HPDE6-E6E7 (cell line): Measurements from ENCODE around the gene ZSCAN5C.
"Not testable (repeated sequence)": the region's sequence is repeated elsewhere in the genome, so short reads cannot be mapped to it uniquely, and the experiment has no call there.

Experiments
- DNase-seq: peaks from one replicate; pipeline ENCODE4 v3.0.0; 2011; ENCODE audit warnings: missing footprints; ENCODE audit errors: extremely low spot score

The ZSCAN5C gene, protein sequence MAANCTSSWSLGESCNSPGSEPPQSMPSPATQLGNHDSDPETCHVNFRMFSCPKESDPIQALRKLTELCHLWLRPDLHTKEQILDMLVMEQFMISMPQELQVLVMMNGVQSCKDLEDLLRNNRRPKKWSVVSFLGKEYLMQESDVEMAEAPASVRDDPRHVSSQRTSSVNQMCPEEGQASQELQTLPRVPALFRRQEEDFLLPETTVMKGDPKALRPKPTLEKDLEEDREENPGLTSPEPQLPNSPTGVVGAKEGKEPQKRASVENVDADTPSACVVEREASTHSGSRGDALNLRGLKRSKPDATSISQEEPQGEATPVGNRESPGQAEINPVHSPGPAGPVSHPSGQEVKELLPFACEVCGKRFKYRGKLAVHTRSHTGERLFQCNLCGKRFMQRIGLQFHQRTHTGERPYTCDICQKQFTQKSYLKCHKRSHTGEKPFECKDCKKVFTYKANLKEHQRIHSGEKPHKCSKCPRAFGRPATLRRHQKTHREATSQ

DNA sequence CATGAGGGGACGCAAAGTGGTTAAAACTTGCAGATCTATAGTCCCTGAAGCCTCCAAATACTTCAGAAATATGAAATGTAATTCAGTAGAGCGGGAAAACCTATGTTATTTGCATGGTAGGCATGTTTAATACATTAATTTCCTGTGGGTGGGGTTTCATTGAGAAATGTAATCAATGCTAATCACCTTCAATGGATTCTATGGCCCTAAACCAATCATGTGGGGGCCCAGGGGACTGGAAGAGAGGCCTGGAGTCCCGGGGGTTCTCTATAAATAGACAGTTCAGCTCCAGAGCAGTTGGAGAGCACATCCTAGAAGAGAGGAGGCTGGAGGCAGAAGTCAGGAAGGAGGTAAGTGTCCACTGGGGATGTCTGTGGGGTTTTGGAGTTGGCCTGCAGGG, at the start of gene ZSCAN5C:
Gene ZSCAN5C (plus strand): TSS at position 301 of the 400 bp plus-strand sequence. CDS start 3,641 bp downstream, outside the sequence.
- DNase-seq: no peak

DNA sequence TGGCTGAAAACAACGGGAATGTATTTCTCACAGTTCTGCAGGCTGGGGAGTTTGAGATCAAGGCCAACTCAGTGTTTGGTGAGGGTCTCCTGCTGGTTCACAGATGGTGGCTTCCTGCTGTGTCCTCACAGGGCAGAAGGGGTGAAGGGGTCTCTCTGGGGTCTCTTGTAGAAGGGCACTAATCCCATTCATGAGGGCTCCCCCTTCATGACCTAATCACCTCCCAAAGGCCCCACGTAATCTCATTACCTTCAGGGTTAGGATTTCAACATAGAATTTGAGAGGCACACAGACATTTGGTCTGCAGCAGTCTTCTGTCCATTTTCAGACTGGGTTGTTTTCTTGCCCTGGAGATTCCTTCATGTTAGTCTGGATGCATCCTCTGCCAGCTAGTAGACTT, 49.4 kb upstream of the ZSCAN5C start:
- DNase-seq: no peak

DNA sequence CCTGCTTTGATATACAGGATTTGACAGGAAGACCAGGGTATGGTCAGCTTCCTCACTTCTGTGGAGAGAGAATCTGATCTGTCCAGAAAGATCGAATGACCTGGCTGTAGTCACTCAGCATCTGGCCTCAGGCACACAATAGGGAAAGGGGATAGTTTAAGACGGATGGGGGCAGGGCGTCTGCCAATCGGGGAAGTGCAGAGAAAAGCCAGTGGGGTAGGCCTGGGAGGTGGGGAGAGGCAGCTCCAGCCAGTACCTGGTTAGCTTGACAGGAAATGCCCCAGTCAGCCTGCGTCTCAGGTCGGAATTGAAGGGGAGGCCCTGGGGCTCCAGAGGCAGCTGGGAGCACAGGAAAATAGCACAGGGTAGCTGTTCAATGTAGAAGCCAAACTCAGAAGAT, 48.6 kb upstream of the ZSCAN5C start:
- DNase-seq: no peak

DNA sequence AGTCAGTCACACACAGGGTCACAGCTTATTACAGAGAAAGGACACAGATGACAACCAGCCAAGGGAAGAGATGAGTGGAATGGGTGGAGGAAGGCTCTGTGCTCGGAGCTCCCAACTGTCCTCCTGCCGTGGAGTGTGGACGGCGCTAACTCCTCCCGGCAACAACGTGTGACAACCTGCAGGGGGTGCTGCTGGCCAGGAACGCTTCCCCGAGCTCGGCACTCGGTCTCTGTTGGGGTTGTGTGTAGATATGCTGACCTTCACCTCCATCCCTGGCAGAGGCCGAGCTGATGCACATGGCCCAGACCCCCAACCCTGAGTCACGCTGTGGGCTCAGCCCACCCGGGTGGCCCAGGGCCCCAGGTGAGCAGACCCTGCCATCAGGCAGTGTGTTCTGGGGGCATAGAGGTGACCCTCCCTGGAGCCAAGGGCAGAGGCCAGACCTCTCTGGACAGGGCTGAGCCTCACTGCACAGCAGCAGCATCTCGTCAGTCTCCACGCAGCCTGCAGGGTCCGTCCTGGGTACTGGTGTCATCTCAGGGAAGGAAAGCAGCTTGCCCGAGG, 46.9 kb upstream of the ZSCAN5C start:
- no peak for DNase-seq

DNA sequence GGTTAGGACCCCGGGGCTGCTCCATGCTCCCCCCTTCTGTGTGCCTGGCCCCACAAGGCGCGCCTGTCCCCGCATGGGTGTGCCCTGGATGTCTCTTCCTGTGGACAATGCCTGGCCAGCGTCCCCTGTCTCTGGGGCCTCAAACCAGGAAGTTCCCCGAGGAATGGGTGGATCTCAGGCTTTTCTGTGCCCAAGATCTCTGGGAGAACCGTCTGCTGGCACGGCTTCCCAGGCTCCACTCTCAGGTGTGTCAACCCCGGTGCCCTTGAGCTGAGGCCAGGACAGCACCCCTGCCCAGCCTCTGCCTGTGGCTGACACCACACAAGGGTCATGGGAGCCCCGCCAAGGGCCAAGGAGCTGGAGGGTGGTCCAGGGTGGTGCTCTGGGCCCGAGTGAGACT, 45.3 kb upstream of the ZSCAN5C start:
- no peak for DNase-seq

DNA sequence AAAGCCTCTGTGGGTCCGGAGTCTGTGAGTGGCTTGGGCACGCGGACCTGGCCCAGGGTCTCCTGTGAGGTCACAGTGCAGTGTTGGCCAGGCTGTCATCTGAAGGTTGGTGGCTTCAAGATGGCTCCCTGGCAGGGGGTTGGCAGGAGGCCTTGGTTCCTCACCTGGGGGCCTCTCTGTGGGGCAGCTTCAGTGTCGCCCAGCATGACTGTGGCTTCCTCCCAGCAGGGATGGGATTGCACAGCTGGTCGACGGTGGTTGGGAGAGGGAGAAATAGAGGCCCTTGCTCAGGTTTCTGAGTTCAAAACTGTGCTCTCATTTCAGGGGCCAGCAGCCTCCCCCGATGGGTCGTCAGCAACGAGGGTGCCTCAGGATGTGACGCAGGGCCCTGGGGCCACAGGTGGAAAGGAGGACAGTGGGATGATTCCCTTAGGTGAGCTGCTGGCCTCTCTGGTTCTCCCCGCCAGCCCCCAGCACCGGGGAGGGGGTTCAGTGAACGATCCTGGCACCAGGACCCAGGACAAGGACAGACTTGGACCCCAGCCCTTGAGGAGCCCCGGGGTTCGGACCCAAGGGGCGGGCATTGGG, 43.8 kb upstream of the ZSCAN5C start:
- DNase-seq: no peak

DNA sequence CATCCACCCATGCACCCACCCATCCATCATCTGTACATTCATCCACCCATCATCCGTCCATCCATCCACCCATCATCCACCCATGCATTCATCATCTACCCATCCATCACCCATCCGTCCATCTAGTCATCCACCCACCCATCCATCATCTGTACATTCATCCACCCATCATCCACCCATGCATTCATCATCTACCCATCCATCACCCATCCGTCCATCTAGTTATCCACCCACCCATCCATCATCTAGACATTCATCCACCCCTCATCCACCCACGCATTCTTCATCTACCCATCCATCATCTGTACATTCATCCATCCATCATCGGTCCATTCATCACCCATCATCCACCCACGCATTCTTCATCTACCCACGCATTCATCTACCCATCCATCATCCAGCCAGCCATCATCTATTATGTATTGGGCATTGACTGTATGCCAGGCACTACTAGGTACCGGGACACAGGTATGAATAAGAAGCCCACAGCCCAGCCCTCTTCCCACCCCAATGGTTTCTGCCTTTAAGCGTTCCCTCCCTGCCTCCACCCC, 43.0 kb upstream of the ZSCAN5C start:
- no peak for DNase-seq

DNA sequence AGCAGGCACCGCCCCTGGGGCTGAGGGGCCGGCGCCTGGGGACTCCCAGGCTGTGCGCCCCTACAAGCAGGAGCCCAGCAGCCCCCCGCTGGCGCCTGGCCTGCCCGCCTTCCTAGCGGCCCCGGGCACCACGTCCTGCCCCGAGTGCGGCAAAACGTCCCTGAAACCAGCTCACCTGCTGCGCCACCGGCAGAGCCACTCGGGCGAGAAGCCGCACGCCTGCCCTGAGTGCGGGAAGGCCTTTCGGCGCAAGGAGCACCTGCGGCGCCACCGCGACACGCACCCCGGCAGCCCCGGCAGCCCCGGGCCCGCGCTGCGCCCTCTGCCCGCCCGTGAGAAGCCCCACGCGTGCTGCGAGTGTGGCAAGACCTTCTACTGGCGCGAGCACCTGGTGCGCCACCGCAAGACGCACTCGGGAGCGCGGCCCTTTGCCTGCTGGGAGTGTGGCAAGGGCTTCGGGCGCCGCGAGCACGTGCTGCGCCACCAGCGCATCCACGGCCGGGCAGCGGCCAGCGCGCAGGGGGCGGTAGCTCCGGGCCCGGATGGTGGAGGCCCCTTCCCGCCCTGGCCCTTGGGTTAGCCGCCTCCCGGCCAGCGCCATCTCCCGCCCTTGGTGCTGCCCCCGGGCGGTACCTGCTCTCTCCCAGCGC, 42.3 kb upstream of the ZSCAN5C start:
- DNase-seq: no peak

DNA sequence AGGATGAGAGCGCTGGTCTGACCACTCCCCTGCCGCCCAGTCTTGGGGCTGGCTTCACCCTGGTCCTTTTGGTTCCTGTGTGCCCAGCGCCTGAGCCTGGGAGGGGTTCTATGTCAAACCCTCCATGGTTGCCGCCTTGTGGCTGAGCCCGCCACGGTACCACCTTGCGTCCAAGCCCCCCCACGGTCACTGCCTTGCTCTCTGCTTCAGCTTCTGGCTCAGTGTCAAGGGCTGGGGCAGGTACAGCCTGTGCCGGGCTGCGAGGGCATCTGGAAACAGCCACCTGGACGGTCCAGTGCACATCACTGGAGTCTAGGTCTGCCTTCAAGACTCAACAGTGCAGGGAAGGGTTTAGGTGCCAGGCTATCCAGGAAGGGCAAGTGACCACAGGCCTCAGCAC, 40.5 kb upstream of the ZSCAN5C start:
- DNase-seq: no peak

DNA sequence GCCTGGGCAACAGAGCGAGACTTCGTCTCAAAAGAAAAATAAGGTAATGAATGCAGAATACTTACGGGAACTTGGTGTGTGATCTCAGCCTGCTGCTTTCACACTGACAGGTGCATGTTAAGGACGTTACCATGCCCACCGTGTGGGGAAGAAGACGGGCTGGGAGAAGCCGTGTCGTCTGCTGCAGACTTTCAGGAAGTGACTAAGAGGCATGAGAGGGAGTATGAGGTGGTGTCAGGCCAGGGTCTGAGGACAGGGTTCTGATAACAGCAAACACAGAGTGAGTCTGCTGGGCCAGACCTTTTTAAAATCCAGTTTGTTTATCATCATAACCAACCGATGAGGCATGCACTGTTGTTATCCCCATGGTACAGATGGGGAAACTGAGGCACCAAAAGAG, 39.8 kb upstream of the ZSCAN5C start:
- no peak for DNase-seq

DNA sequence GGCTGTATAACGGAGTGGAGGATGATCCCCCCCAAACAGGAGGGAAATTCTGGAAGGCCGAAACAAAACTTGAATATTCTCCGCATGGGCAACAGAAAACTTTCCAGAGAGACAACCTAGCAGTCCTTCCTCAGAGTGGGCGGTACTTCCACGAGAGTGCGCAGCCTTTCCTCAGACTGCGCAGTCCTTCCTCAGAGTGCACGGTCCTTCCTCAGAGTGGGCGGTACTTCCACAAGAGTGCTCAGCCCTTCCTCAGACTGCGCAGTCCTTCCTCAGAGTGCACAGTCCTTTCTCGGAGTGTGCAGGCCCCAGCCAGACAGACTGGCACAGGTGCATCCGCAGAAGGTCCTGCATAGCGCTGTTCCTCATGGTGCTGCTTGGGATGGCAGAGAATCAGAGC, 39.0 kb upstream of the ZSCAN5C start:
- no peak for DNase-seq

DNA sequence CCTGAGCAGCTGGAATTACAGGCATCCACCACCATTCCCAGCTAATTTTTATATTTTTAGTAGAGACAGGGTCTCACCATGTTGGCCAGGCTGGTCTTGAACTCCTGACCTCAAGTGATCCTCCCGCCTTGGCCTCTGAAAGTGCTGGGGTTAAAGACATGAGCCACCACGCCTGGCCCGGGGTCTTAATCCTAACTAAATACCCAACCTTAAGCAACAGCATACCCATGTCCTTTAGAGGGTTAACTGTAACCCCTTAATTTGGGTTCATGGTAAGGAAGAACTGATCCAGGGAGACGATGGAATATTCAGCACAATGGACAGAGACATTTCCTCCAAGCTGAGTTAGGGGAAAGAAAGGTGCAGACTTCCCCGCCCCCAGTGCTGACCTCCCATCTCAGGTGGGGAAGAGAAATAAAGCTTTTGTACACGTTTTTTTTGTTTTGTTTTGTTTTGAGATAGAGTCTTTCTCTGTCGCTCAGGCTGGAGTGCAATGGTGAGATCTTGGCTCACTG, 35.0 kb upstream of the ZSCAN5C start:
- no peak for DNase-seq

DNA sequence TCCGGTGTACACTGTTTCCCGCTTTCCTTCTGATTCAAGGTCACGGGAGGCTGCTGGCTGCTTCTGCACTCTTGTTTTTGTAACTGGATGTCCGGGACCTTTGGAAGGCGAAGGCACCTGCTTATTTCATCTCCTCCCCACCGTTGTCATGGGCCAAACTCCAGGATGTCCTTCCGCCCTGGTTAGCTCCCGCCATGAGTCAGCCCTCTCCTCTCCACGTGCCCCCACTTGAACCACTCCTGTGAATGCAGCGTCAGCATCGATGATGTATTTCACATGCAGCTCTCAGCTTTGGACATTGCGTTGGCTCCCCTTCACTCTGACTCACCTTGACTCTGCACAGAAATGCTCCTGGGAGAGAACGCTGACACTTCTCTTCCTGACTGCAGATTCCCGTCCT, 31.8 kb upstream of the ZSCAN5C start:
- DNase-seq: peak; percentile 87

DNA sequence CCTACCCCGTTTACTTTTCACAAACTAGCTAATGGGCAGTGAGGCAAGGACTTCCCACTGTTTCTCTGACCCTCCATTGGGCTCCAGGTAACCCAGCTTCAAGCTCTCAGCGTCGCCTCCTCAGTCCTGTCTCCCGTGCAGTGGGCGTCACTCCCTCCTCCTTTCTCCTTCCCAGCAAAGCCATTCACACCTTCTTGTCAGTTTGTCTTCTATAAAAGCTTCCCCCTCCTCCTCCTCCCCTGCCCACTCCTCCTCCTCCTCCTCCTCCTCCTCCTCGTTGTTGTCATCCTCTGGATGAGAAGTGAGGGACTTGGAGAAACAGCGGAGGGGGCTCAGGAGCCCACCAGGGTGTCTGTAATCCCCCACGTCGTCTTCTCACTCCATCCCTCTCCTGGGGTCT, 28.0 kb upstream of the ZSCAN5C start:
- no peak for DNase-seq

DNA sequence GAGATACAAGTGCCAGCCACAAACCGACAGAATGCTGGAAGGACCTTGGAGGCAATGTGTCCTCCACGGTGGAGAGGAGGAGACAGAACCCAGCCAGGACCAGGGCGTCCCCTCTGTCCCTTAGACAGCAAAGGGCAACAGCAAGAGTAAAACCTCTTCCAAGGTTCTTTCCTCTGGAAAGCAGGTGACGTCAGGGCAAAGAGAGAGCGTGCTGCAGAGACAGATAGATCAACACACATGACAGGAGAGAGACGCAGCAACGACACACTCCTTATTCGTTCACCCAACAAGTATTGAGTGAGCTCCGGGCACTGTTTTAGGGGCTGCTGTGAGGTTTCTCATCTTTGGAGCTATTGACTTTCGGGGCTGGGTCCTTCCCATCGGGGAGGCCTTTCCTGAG, 27.5 kb upstream of the ZSCAN5C start:
- no peak for DNase-seq

DNA sequence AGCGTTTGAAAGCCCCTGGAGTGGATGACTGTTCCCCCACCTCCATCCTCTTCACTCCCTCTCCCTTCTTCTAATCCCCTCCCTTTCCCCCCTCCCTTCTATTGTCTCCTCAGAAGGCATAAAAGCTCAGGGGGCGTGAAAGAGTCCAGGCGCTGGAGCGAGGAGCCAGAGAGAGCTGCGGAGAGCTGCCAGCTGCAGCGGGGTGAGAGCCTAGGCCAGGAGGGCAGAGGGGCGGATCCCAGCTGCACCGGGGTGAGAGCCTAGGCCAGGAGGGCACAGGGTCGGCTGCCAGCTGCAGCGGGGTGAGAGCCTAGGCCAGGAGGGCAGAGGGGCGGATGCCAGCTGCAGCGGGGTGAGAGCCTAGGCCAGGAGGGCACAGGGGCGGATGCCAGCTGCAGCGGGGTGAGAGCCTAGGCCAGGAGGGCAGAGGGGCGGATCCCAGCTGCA, 26.2 kb upstream of the ZSCAN5C start, which contains the start of gene GALP:
Gene GALP (plus strand): TSS at position 148 of the 447 bp plus-strand sequence. CDS start 1,101 bp downstream, outside the sequence.
- DNase-seq: not testable (repeated sequence)

DNA sequence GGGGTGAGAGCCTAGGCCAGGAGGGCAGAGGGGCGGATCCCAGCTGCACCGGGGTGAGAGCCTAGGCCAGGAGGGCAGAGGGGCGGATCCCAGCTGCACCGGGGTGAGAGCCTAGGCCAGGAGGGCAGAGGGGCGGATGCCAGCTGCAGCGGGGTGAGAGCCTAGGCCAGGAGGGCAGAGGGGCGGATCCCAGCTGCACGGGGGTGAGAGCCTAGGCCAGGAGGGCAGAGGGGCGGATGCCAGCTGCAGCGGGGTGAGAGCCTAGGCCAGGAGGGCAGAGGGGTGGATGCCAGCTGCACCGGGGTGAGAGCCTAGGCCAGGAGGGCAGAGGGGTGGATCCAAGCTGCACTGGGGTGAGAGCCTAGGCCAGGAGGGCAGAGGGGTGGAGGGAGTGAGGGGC, 25.8 kb upstream of the ZSCAN5C start:
- not testable (repeated sequence) for DNase-seq

DNA sequence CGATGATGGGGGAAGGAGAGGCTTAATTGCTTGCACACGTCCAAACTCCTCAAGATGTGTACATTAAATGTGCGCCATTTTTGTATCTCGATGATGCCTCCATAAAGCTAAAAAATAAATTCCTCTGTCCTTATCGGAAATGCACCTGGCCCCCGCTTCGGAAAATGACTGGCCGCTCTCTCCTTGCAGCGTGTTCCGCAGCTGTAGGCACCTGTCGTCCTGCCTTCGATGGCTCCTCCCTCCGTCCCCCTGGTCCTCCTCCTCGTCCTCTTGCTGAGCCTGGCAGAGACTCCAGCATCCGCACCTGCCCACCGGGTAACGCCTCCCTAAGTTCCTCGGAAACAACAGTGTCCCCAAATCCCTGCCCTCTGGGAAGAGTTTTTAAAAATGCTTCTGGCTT, 25.2 kb upstream of the ZSCAN5C start:
- DNase-seq: no peak

DNA sequence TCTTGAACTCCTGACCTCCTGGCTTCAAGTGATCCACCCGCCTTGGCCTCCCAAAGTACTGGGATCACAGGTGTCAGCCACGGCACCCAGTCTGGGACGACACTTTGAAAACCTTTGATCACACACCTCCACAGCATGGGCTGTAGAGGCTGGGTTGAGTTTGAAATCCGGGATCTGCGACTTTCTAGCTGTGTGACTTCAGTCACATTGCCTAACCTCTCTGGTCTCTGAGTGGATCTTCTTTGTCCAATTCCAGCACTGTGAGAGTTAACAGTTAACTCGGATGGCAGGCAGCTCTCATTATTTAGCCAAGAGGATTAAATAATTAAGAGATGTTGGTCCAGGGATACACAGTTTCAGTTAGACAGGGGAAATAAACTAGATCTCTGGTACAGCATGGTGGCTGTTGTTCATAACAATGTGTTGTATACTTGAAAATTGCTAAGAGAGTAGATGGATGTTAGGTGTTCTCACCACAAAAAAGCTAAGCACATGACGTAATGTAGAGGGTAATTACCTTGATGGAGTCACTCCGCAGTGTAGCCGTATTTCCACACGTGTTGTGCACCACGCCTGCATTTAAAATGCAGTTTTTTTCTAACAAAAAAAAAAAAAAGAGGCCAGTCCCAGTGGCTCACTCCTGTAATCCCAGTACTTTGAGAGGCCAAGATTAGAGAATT, 24.4 kb upstream of the ZSCAN5C start:
- DNase-seq: no peak

DNA sequence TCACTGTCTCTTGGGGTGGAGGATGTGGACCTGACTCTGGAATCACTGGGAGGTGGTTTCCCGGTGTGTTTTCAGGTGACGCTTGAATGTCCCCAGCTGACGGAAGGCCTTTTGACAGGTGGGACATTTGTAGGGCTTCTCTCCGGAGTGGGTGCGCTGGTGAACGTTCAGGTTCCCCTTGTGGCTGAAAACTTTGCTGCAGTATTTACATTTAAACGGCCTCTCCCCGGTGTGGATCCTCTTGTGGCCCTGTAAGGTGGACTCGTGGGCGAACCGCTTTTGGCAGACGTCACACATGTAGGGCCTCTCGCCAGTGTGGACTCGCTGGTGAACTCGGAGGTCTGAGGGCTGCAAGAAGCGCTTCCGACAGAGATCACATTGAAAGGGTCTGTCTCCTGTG, 12.3 kb upstream of the ZSCAN5C start:
- no peak for DNase-seq

DNA sequence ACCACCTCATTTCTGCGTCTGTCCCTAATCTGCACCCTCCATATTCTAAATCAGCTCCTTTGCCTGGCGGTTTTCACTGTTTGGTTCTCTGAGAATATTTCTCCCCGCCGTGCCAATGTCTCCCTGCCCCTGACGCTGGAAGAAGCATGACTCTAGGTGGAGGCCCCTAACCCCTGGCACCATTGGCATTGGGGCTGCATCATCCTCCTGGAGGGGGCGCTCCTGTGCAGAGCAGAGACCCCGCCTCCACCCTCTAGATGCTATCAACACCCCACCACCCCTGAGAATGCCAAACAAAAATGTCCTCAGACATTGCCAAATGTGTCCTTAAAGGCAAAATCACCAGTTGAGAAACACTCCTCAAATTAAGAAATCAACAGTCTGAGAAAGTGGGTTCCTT, 11.0 kb upstream of the ZSCAN5C start:
- DNase-seq: no peak
